Measurements from ENCODE around the gene ILDR1.

GRCh38 chr3:122019493-122019892, 2.6 kb downstream of the ILDR1 start:
- no peak for TF ChIP-seq CTCF (IDR thresholded peaks at IDR 0.05)
- no peak for TF ChIP-seq POLR2A (IDR thresholded peaks at IDR 0.05)

All from sigmoid colon (tissue), 3 donors.